Measurements from ENCODE around the gene UBE2E2.

Gene UBE2E2

DNA sequence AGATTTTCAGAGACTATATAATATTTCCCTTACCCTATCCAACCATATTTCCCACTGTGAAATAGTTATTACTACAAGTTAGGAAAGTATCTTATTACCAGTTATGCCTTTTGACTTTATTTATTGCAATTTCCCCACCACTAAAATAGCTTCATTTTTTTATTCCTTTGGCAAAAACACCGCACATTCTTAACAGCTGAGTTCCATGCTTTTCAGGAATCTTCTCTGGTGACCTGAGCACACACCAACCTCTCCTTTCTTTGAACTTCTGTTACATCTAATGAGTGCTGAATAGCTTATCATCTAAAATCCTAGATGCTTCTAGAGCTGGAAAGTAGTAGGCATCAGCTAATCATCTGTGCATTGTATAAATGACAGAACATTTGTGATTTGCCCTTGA lies 99.1 kb downstream of the UBE2E2 start:
- H3K4me3 ChIP-seq (ENCODE audit: low read depth, low read length): no peak overlapping the region
- TF ChIP-seq, protein P1, sequence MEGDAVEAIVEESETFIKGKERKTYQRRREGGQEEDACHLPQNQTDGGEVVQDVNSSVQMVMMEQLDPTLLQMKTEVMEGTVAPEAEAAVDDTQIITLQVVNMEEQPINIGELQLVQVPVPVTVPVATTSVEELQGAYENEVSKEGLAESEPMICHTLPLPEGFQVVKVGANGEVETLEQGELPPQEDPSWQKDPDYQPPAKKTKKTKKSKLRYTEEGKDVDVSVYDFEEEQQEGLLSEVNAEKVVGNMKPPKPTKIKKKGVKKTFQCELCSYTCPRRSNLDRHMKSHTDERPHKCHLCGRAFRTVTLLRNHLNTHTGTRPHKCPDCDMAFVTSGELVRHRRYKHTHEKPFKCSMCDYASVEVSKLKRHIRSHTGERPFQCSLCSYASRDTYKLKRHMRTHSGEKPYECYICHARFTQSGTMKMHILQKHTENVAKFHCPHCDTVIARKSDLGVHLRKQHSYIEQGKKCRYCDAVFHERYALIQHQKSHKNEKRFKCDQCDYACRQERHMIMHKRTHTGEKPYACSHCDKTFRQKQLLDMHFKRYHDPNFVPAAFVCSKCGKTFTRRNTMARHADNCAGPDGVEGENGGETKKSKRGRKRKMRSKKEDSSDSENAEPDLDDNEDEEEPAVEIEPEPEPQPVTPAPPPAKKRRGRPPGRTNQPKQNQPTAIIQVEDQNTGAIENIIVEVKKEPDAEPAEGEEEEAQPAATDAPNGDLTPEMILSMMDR (IDR thresholded peaks at IDR 0.05; ENCODE audit: borderline replicate concordance, insufficient read depth, low read depth, low read length): no peak

DNA sequence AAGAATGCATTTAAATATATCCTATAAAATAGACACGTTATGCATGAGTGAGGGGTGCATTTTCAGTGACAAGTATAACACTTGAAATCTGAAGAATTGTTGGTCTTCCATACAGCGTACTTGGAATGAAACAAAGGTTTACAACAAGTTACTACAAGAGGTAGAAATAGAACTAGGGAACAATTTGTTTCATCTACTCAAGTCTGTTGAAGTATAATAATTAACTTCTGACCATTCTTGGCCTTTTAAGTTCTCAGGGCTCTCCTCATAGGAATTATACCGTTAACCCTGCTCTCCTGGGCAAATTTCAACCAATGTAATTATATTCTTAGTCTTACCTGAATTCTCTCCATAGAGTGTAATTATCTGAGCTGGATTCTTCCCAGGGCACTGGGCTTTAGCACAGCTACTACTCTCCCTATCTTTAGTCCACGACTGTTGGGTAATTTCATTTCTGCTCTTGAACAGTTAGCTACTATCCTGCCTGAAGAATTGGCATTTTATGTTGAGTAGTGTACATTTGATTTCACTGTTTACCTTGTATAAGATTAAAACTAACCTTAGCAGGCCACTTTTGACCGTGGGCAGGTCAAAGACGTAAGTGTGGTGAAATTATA lies 100.6 kb downstream of the UBE2E2 start:
- TF ChIP-seq, protein P1 (IDR thresholded peaks at IDR 0.05; ENCODE audit: borderline replicate concordance, insufficient read depth, low read depth, low read length): no peak
- no peak overlapping the region for H3K4me3 ChIP-seq (ENCODE audit: low read depth, low read length)

DNA sequence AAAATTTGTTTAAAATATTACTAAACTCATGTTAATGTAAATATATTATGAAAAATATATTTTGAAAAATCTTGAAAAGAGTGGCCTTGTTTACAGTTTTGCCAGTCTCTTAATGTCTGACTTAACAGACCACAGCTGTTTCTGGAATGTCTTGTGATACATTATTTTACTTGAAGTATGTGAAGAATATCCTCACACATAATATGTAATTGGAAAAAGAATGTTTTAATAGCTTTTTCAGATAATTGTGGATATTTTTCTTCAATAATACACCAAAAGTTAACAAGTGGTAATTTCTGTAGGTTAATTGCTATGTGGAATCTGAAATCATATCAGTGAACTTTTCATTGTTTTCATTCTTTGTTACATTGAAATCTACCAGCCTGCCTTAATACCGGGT lies 101.3 kb downstream of the UBE2E2 start:
- TF ChIP-seq, protein P1 (IDR thresholded peaks at IDR 0.05; ENCODE audit: borderline replicate concordance, insufficient read depth, low read depth, low read length): no peak
- no peak overlapping the region for H3K4me3 ChIP-seq (ENCODE audit: low read depth, low read length)

DNA sequence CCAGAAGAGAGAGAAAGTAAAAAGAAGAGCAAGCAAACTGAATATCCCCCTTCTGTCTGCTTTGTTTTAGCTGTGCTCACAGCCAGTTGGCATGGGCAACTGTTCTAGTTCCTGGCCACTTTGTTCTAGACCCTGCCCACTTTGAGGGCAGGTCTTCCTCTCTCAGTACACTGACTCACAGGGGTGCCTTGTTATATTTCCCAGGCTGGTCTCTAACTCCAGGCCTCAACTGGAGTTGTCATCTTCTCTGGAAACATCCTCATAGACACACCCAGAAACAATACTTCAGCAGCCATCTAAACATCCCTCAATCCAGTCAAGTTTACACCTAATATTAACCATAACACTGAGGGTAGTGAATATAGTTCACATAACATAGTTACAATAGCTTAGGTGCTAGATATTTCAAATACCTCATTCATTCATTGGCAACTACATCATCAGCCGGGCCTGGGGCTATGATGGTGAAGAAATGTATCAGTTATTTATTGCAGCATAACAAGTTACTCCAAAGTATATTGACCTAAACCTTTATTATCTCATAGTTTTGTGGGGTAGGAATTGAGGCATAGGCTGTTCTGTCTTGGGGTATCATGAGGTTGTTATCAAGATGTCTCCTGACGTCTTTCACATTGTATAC lies 106.0 kb downstream of the UBE2E2 start:
- TF ChIP-seq, protein P1 (IDR thresholded peaks at IDR 0.05; ENCODE audit: borderline replicate concordance, insufficient read depth, low read depth, low read length): no peak

DNA sequence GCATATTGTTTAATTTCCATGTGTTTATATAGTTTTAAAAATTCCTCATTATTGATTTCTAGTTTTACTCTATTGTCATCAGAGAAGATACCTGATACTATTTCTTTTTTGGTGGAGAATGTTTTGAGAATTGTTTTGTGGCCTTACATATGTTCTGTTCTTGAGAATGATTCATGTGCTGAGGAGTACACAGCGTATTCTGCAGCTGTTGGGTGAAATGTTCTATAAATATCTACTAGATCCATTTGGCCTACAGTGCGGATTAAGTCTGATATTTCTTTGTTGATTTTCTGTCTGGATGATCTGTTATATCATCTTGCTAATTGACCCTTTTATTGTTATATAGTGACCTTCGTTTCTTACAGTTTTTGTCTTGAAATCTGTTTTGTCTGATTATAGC lies 109.7 kb downstream of the UBE2E2 start:
- no peak overlapping the region for H3K4me3 ChIP-seq (ENCODE audit: low read depth, low read length)
- TF ChIP-seq, protein P1 (IDR thresholded peaks at IDR 0.05; ENCODE audit: borderline replicate concordance, insufficient read depth, low read depth, low read length): no peak

More for the DNA sequence above, 106.0 kb downstream of the UBE2E2 start:
- no peak overlapping the region for H3K4me3 ChIP-seq (ENCODE audit: low read depth, low read length)

DNA sequence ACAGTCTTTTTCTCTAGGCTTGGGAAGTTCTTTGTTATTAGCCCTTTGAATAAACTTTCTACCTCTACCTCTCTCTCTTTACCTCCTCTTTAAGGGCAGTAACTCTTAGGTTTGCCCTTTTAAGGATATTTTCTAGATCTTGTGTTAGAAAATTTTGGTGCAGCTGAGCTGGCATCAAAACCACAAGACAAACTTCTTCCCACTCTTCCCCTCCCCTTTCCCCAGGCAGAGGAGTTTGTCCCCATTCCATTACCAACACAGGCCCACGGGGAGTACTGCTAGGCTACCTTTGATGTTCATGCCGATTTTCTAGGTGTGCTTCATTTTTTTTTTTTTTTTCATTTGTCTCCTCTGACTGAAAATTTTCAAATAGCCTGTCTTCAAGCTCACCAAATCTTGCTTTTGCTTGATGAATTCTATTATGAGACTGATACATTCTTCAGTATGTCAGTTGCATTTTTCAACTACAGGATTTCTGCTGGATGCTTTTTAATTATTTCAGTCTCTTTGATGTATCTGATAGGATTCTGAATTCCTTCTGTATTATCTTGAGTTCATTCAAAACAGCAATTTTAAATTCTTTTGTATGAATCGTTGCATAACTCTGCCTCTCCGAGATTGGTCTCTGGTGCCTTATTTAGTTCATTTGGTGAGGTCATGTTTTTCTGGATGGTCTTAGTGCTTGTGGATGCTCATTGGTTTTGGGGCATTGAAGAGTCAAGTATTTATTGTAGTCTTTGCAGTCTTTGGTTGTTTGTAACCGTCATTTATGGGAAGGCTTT lies 112.0 kb downstream of the UBE2E2 start:
- TF ChIP-seq, protein P1 (IDR thresholded peaks at IDR 0.05; ENCODE audit: borderline replicate concordance, insufficient read depth, low read depth, low read length): no peak

More for the DNA sequence above, 112.0 kb downstream of the UBE2E2 start:
- H3K4me3 ChIP-seq (ENCODE audit: low read depth, low read length): no peak overlapping the region
